ENCODE results near the gene S100A2.

DNA sequence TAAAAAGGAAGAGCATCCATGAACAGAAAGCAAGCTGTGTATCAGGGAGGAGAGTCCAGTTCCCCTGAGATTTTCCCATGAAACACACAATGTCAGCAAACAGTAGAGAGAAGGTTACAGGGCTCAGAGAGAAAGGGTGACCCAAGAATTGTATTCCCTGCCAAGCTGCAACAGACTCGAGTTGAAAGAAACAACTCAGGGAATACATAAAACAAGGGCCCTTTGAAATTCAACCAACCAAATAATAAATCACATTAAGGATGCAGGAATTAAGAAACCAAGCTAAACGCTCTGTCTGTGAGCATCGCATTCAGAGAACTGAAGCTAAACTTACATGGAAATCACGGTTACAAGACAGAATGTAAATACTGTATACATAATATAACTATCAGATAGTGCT lies 27.1 kb upstream of the S100A2 start:
- TF ChIP-seq, protein P1, sequence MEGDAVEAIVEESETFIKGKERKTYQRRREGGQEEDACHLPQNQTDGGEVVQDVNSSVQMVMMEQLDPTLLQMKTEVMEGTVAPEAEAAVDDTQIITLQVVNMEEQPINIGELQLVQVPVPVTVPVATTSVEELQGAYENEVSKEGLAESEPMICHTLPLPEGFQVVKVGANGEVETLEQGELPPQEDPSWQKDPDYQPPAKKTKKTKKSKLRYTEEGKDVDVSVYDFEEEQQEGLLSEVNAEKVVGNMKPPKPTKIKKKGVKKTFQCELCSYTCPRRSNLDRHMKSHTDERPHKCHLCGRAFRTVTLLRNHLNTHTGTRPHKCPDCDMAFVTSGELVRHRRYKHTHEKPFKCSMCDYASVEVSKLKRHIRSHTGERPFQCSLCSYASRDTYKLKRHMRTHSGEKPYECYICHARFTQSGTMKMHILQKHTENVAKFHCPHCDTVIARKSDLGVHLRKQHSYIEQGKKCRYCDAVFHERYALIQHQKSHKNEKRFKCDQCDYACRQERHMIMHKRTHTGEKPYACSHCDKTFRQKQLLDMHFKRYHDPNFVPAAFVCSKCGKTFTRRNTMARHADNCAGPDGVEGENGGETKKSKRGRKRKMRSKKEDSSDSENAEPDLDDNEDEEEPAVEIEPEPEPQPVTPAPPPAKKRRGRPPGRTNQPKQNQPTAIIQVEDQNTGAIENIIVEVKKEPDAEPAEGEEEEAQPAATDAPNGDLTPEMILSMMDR (IDR thresholded peaks at IDR 0.05) = no peak
- no peak for TF ChIP-seq ZFX (IDR thresholded peaks at IDR 0.05; ENCODE audit: borderline replicate concordance)
